ENCODE results near the gene ARPC5. TPM values are rescaled to one million over a fixed set of nuclear protein-coding genes. Genes with fewer than 3 reads are reported as not detected.
A peak's percentile ranks its signal among the peaks of the same experiment; 100 is the strongest.

ARPC5 gene
- total and polyA plus RNA-seq, 9 donors, result 41.8 to 104 (median 64.1) TPM

DNA sequence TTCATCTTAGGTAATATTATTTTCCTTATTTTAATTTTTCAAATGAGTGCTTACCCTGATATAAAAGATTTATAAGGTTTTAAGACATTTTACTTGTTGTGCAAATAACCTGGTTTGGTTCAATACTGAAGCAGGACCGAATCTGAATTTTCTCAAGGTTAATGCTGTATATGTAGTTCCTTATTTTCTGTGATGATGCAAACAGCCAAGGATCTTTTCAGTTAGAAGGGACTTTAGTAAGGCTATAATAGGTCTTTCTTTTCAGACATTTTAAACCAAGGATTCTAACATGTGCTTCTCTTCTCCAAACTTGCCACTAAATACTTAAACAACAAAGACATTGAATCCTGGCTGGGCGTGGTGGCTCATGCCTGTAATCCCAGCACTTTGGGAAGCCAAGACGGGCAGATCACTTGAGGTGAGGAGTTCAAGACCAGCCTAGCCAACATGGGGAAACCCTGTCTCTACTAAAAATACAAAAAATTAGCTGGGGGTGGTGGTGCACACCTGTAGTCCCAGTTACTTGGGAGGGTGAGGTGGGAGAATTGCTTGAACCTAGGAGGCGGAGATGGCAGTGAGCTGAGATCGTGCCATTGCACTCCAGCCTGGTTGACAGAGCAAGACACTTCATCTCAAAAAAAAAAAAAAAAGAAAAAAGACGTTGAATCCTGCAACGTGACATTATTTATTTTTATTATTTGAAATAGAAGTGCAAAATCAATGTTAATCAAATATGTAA, 3.2 kb upstream of the ARPC5 start:
- Histone ChIP-seq H3K4me1 (ENCODE audit: insufficient read depth) (no peaks in the 10 kb centered on the region), H3K27ac (no peak overlapping the region), H3K4me3 (no peak overlapping the region), H3K27me3 (no peaks in the 10 kb centered on the region), H3K36me3 (no peaks in the 10 kb centered on the region), H3K9me3 (no peaks in the 10 kb centered on the region)
- no peak for DNase-seq
- WGBS, 3 donors, result 84 to 89% (median 84%) methylated on average over 7 of the region's 7 CpGs
- intact Hi-C loops (cut with DNase I), result loop anchor here in 1 of 4 donors (5.0 kb wide), 1 partner anchor 617 kb away; the partner anchor contains the start of gene LAMC1
- TF ChIP-seq, protein P1, sequence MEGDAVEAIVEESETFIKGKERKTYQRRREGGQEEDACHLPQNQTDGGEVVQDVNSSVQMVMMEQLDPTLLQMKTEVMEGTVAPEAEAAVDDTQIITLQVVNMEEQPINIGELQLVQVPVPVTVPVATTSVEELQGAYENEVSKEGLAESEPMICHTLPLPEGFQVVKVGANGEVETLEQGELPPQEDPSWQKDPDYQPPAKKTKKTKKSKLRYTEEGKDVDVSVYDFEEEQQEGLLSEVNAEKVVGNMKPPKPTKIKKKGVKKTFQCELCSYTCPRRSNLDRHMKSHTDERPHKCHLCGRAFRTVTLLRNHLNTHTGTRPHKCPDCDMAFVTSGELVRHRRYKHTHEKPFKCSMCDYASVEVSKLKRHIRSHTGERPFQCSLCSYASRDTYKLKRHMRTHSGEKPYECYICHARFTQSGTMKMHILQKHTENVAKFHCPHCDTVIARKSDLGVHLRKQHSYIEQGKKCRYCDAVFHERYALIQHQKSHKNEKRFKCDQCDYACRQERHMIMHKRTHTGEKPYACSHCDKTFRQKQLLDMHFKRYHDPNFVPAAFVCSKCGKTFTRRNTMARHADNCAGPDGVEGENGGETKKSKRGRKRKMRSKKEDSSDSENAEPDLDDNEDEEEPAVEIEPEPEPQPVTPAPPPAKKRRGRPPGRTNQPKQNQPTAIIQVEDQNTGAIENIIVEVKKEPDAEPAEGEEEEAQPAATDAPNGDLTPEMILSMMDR (IDR thresholded peaks at IDR 0.05), result no peak
- no peak for TF ChIP-seq POLR2A (IDR thresholded peaks at IDR 0.05)
- TF ChIP-seq EP300 (IDR thresholded peaks at IDR 0.05), result no peak

DNA sequence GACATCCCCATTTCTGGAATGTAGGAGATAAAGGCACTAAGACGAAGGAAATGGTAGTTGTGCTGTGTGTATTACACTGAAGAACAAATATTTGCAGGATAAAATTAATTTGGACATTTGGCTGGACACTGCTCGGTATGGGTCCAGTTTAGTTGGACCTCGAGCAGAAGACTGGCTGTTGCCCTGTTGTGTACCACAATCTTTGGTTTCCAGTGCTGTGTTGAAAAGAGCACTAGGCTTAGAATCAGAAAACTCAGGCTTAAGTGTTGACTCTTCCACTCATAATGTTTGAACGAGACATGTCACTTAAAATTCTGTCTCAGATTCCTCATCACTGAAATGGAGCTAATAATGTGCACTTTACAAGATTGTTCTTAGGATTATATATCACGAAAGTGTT, 1.2 kb upstream of the ARPC5 start:
- DNase-seq, result no peak
- Histone ChIP-seq H3K4me3 (no peak overlapping the region), H3K36me3 (no peaks in the 10 kb centered on the region), H3K4me1 (ENCODE audit: insufficient read depth) (peaks cover 1% of the 10 kb centered on the region), H3K27me3 (no peaks in the 10 kb centered on the region), H3K27ac (no peak overlapping the region), H3K9me3 (no peaks in the 10 kb centered on the region)
- intact Hi-C loops (cut with DNase I), result loop anchor here in 1 of 4 donors (5.0 kb wide), 1 partner anchor 614 kb away; the partner anchor contains the start of gene LAMC1
- TF ChIP-seq EP300 (IDR thresholded peaks at IDR 0.05), result no peak
- TF ChIP-seq, protein P1 (IDR thresholded peaks at IDR 0.05), result no peak
- TF ChIP-seq POLR2A (IDR thresholded peaks at IDR 0.05), result no peak
- WGBS, 3 donors, result 53 to 62% (median 59%) methylated on average over 5 of the region's 5 CpGs

DNA sequence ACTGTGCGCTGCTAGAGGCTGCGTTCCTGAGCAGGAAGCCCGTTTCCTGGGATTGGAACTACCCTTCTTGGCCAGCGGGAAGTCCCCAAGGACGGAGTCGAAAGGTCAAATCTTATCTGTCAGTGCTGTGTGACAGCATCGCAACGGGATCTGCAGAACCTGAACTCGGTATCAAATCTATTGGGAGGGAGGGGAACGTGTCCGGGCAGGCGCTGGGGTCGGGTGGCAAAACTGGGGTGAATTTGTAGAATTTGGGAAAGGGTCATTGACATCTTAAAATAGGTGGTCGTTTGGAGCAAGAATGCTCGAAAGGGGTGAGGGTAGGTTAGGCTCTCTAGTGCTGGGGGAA, 725 bp upstream of the ARPC5 start:
- Histone ChIP-seq H3K4me1 (ENCODE audit: insufficient read depth) (peaks cover 2% of the 10 kb centered on the region), H3K27ac (peak overlapping the region in 1 of 2 donors; percentile 22), H3K36me3 (no peaks in the 10 kb centered on the region), H3K27me3 (no peaks in the 10 kb centered on the region), H3K9me3 (no peaks in the 10 kb centered on the region), H3K4me3 (peak overlapping the region; percentile 93)
- WGBS, 3 donors, result 4 to 5% (median 5%) methylated on average over 15 of the region's 15 CpGs
- intact Hi-C loops (cut with DNase I), result loop anchor here in 1 of 4 donors (5.0 kb wide), 1 partner anchor 614 kb away; the partner anchor contains the start of gene LAMC1
- no peak for DNase-seq
- TF ChIP-seq EP300 (IDR thresholded peaks at IDR 0.05) (no peak), POLR2A (IDR thresholded peaks at IDR 0.05) (no peak)
- TF ChIP-seq, protein P1 (IDR thresholded peaks at IDR 0.05), result no peak

DNA sequence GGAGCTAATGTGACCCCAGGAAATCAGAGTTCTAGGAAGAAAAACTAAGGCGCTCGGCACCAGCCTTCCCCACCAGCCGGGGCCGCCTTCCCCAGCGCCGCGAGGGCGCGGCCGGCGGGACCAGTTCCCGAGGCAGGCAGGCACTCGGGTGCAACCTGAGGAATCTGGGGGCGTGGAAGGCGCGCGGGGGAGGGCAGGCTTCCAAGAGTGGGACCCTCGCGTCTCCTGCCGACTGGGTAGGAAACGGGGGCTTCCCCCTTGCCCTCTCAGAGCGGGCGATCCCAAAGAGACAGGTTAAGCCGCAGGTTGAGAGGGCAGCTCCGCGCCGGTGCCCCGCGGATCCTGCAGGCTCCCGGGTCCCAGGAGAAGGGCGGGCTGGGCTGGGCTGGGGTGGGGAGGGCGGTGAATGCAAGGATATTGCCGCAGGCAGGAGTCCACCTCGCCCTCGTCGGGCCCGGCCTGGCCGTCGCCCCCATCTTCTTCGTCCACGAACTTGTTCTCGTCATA, 431 bp downstream of the ARPC5 start:
- Histone ChIP-seq H3K27ac (peak overlapping the region; percentile 70 to 72), H3K27me3 (no peaks in the 10 kb centered on the region), H3K4me1 (ENCODE audit: insufficient read depth) (peaks cover 6% of the 10 kb centered on the region), H3K4me3 (peak overlapping the region; percentile 93), H3K9me3 (no peaks in the 10 kb centered on the region), H3K36me3 (no peaks in the 10 kb centered on the region)
- intact Hi-C loops (cut with DNase I), result loop anchor here in 1 of 4 donors (5.0 kb wide), 1 partner anchor 613 kb away; the partner anchor contains the start of gene LAMC1
- peak; percentile 33 to 75 (median 55) for DNase-seq
- 0% methylated on average over 28 to 42 of the region's 42 CpGs for WGBS, 3 donors
- TF ChIP-seq, protein P1 (IDR thresholded peaks at IDR 0.05), result no peak
- TF ChIP-seq POLR2A (IDR thresholded peaks at IDR 0.05) (no peak), EP300 (IDR thresholded peaks at IDR 0.05) (no peak)
